ENCODE results near the gene CYP27C1. TPM values are rescaled to one million over a fixed set of nuclear protein-coding genes. Genes with fewer than 3 reads are reported as not detected.
"Not testable (repeated sequence)": the region's sequence is repeated elsewhere in the genome, so short reads cannot be mapped to it uniquely, and the experiment has no call there.

The CYP27C1 gene
- polyA plus RNA-seq, 6 donors from 2014 or later, result not detected

GRCh38 chr2:127170452-127171197, 49.5 kb downstream of the CYP27C1 start:
- Mint-ChIP-seq H3K36me3 (no peaks in the 10 kb centered on the region), H3K27ac (no peak overlapping the region), H3K4me3 (no peak overlapping the region), H3K27me3 (peaks cover 0 to 13% (median 6%) of the 10 kb centered on the region in 3 donors), H3K4me1 (no peaks in the 10 kb centered on the region), H3K9me3 (no peaks in the 10 kb centered on the region)
- no peak for ATAC-seq (ENCODE audit: low read depth in 2 of 2)
- no peak for DNase-seq

- H3K4me3 Mint-ChIP-seq, result no peak overlapping the region
- no peaks in the 10 kb centered on the region for H3K36me3 Mint-ChIP-seq
- H3K9me3 Mint-ChIP-seq, result no peaks in the 10 kb centered on the region
- ATAC-seq (ENCODE audit: low read depth in 2 of 2) (no peak), DNase-seq (no peak)
- no peaks in the 10 kb centered on the region for H3K4me1 Mint-ChIP-seq
- peak overlapping the region in 1 of 6 donors; percentile 11 for H3K27ac Mint-ChIP-seq
- peaks cover 0 to 7% (median 6%) of the 10 kb centered on the region in 3 donors for H3K27me3 Mint-ChIP-seq
Observed at GRCh38 chr2:127170021-127170420, 50.1 kb downstream of the CYP27C1 start.

GRCh38 chr2:127169066-127169660, 50.9 kb downstream of the CYP27C1 start:
- Mint-ChIP-seq H3K4me1 (no peaks in the 10 kb centered on the region), H3K36me3 (no peaks in the 10 kb centered on the region), H3K27ac (no peak overlapping the region), H3K4me3 (no peak overlapping the region), H3K9me3 (no peaks in the 10 kb centered on the region), H3K27me3 (no peaks in the 10 kb centered on the region)
- ATAC-seq (ENCODE audit: low read depth in 2 of 2) (no peak), DNase-seq (no peak)

- Mint-ChIP-seq H3K27ac (peak overlapping the region in 1 of 6 donors; percentile 78), H3K4me3 (no peak overlapping the region), H3K36me3 (no peaks in the 10 kb centered on the region), H3K9me3 (no peaks in the 10 kb centered on the region), H3K27me3 (no peaks in the 10 kb centered on the region), H3K4me1 (peaks cover 0 to 8% (median 6%) of the 10 kb centered on the region in 3 donors)
- no peak for DNase-seq
- ATAC-seq (ENCODE audit: low read depth in 2 of 2), result no peak
Observed at GRCh38 chr2:127166231-127166860, 53.8 kb downstream of the CYP27C1 start.

- Mint-ChIP-seq H3K27me3 (no peaks in the 10 kb centered on the region), H3K27ac (peak overlapping the region in 1 of 6 donors; percentile 83), H3K9me3 (no peaks in the 10 kb centered on the region), H3K36me3 (no peaks in the 10 kb centered on the region), H3K4me1 (peaks cover 5 to 16% (median 11%) of the 10 kb centered on the region in 3 donors), H3K4me3 (no peak overlapping the region)
- DNase-seq, result no peak
- ATAC-seq (ENCODE audit: low read depth in 2 of 2), result no peak
Observed at GRCh38 chr2:127165539-127165935, 54.6 kb downstream of the CYP27C1 start.

- no peak for DNase-seq
- Mint-ChIP-seq H3K9me3 (no peaks in the 10 kb centered on the region), H3K4me1 (peaks cover 5 to 16% (median 11%) of the 10 kb centered on the region in 3 donors), H3K27me3 (no peaks in the 10 kb centered on the region), H3K4me3 (no peak overlapping the region), H3K36me3 (no peaks in the 10 kb centered on the region), H3K27ac (peak overlapping the region in 1 of 6 donors; percentile 83)
- ATAC-seq (ENCODE audit: low read depth in 2 of 2), result no peak
Observed at GRCh38 chr2:127164761-127165538, 55.1 kb downstream of the CYP27C1 start.

GRCh38 chr2:127163921-127164320, 56.2 kb downstream of the CYP27C1 start:
- Mint-ChIP-seq H3K9me3 (no peaks in the 10 kb centered on the region), H3K27me3 (no peaks in the 10 kb centered on the region), H3K36me3 (no peaks in the 10 kb centered on the region), H3K4me3 (no peak overlapping the region), H3K4me1 (peaks cover 10 to 24% (median 19%) of the 10 kb centered on the region in 3 donors), H3K27ac (peak overlapping the region in 1 of 6 donors; percentile 24)
- ATAC-seq (ENCODE audit: low read depth in 2 of 2) (no peak), DNase-seq (no peak)

GRCh38 chr2:127163090-127163406, 57.1 kb downstream of the CYP27C1 start:
- H3K9me3 Mint-ChIP-seq; H3K4me3 Mint-ChIP-seq; DNase-seq; H3K36me3 Mint-ChIP-seq; H3K27me3 Mint-ChIP-seq; ATAC-seq (ENCODE audit: low read depth in 2 of 2): not testable (repeated sequence)
- peaks cover 17 to 33% (median 28%) of the 10 kb centered on the region in 3 donors for H3K4me1 Mint-ChIP-seq
- H3K27ac Mint-ChIP-seq, result peak overlapping the region in 1 of 6 donors; percentile 56

- DNase-seq (no peak), ATAC-seq (ENCODE audit: low read depth in 2 of 2) (no peak)
- H3K27me3 Mint-ChIP-seq, result no peaks in the 10 kb centered on the region
- peak overlapping the region in 1 of 6 donors; percentile 95 for H3K27ac Mint-ChIP-seq
- H3K4me3 Mint-ChIP-seq, result no peak overlapping the region
- H3K36me3 Mint-ChIP-seq, result no peaks in the 10 kb centered on the region
- H3K4me1 Mint-ChIP-seq, result peaks cover 19 to 39% (median 33%) of the 10 kb centered on the region in 3 donors
- H3K9me3 Mint-ChIP-seq, result no peaks in the 10 kb centered on the region
Observed at GRCh38 chr2:127162261-127163089, 57.6 kb downstream of the CYP27C1 start.

- DNase-seq, result no peak
- H3K27me3 Mint-ChIP-seq, result no peaks in the 10 kb centered on the region
- H3K27ac Mint-ChIP-seq, result peak overlapping the region in 4 of 6 donors; percentile 75 to 95 (median 88)
- no peaks in the 10 kb centered on the region for H3K36me3 Mint-ChIP-seq
- peaks cover 24 to 44% (median 39%) of the 10 kb centered on the region in 3 donors for H3K4me1 Mint-ChIP-seq
- H3K4me3 Mint-ChIP-seq, result no peak overlapping the region
- H3K9me3 Mint-ChIP-seq, result no peaks in the 10 kb centered on the region
- no peak for ATAC-seq (ENCODE audit: low read depth in 2 of 2)
Observed at GRCh38 chr2:127161176-127162136, 58.6 kb downstream of the CYP27C1 start.

GRCh38 chr2:127160676-127161075, 59.4 kb downstream of the CYP27C1 start:
- H3K9me3 Mint-ChIP-seq, result no peaks in the 10 kb centered on the region
- no peak overlapping the region for H3K4me3 Mint-ChIP-seq
- no peak for DNase-seq
- peak overlapping the region in 5 of 6 donors; percentile 47 to 95 (median 87) for H3K27ac Mint-ChIP-seq
- no peak for ATAC-seq (ENCODE audit: low read depth in 2 of 2)
- peaks cover 24 to 44% (median 39%) of the 10 kb centered on the region in 3 donors for H3K4me1 Mint-ChIP-seq
- H3K27me3 Mint-ChIP-seq, result no peaks in the 10 kb centered on the region
- no peaks in the 10 kb centered on the region for H3K36me3 Mint-ChIP-seq

GRCh38 chr2:127159543-127159942, 60.6 kb downstream of the CYP27C1 start:
- ATAC-seq (ENCODE audit: low read depth in 2 of 2) (no peak), DNase-seq (no peak)
- Mint-ChIP-seq H3K9me3 (no peaks in the 10 kb centered on the region), H3K27ac (peak overlapping the region in 4 of 6 donors; percentile 65 to 94 (median 82)), H3K27me3 (no peaks in the 10 kb centered on the region), H3K4me3 (no peak overlapping the region), H3K36me3 (no peaks in the 10 kb centered on the region), H3K4me1 (peaks cover 24 to 44% (median 39%) of the 10 kb centered on the region in 3 donors)

All from naive B cell (primary cell).